Heart left ventricle (tissue), 16 donors: Measurements from ENCODE around the gene PTPRN2. TPM values are rescaled to one million over a fixed set of nuclear protein-coding genes. Genes with fewer than 3 reads are reported as not detected.

Experiments used
- ATAC-seq, 4 donors: fragments of 200-7000 bp; cut with Tn5 transposase; one replicate each; pipeline ENCODE4 v1.9.1; 2020 to 2022; ENCODE audit warnings: moderate library complexity in 4 of 4, mild to moderate bottlenecking in 3 of 4, moderate number of reproducible peaks in 1 of 4
- DNase-seq, 5 donors: peaks; one replicate each; pipeline ENCODE4 v3.0.0-alpha.2; 2020
- H3K27ac ChIP-seq, 12 donors: fragments of 200-600 bp; sonication (generic) in 4 of 12; one replicate each; pipeline versions ENCODE4 v1.5.0 to v1.8.0; 2016 to 2022; ENCODE audit warnings: mild to moderate bottlenecking in 2 of 12
- H3K27me3 ChIP-seq, 9 donors: fragments of 200-600 bp; sonication (generic) in 2 of 9; one replicate each; pipeline versions ENCODE4 v1.5.1 to v1.8.0; 2016 to 2022; ENCODE audit warnings: mild to moderate bottlenecking in 3 of 9
- H3K36me3 ChIP-seq, 9 donors: fragments of 200-600 bp; sonication (generic) in 2 of 9; one replicate each; pipeline versions ENCODE4 v1.5.0 to v1.8.0; 2018 to 2022; ENCODE audit warnings: mild to moderate bottlenecking in 2 of 9
- H3K4me1 ChIP-seq, 12 donors: fragments of 200-600 bp; sonication (generic) in 4 of 12; one replicate each; pipeline versions ENCODE4 v1.5.0 to v1.8.0; 2016 to 2022; ENCODE audit warnings: mild to moderate bottlenecking in 3 of 12
- H3K4me3 ChIP-seq, 12 donors: fragments of 200-600 bp; sonication (generic) in 4 of 12; one replicate each; pipeline versions ENCODE4 v1.5.0 to v1.8.0; 2017 to 2022; ENCODE audit warnings: mild to moderate bottlenecking in 9 of 12, moderate library complexity in 4 of 12
- H3K9me3 ChIP-seq, 12 donors: fragments of 200-600 bp; sonication (generic) in 4 of 12; one replicate each; pipeline versions ENCODE4 v1.5.0 to v1.8.0; 2016 to 2022; ENCODE audit warnings: mild to moderate bottlenecking in 1 of 12
- POLR2A ChIP-seq, 2 donors: fragments of 450-650 bp; IDR thresholded peaks; one replicate each; pipeline ENCODE4 v1.6.1; 2017; ENCODE audit warnings: antibody characterized with exemption in 2 of 2, mild to moderate bottlenecking in 2 of 2, moderate library complexity in 2 of 2
- WGBS, 4 donors: extraction: QIAGEN DNeasy Blood & Tissue Kit in 2 of 4; methylation state at CpG; one replicate each; pipeline versions ENCODE4 v1.1.5 to v1.1.7; 2013 to 2018; 5-methylcytosine and 5-hydroxymethylcytosine counted together
- intact Hi-C, 10 donors: fragments of 100-400 bp; cut with DNase I; formaldehyde crosslinking; loops; one replicate each; pipeline versions ENCODE4 v1.11.1 to v1.14.2; 2022
- polyA plus RNA-seq, 2 donors: library from polyadenylated mRNA; stranded (reverse); fragments of 200-250 nt; gene quantifications; one replicate each; pipeline ENCODE4 v1.2.3, GENCODE V29; 2013
- total RNA-seq, 9 donors: library from RNA; depleted of rRNA in 2 of 9; stranded (reverse); fragments of >200 nt in 2 of 9; fragmentation: NEBNext Ultra II Directional in 3 of 9; extraction: Animal tissue kit (Norgen Biotek cat#: 25700) in 3 of 9; gene quantifications; one replicate each; pipeline versions ENCODE4 v1.1.0 to v1.2.4, GENCODE V29; 2016 to 2023
- TF ChIP-seq, protein P1 (sequence below), 12 donors: fragments of 200-600 bp; sonication (generic) in 4 of 12; IDR thresholded peaks; one replicate each; pipeline versions ENCODE4 v1.5.0 to v1.8.0; 2018 to 2022; ENCODE audit warnings: antibody characterized with exemption in 12 of 12, mild to moderate bottlenecking in 5 of 12
- donor health status: ischemic (EF 13 %, LVEDD 7.1; RV severe dilation, severe dysfunction).
- donor health status: healthy with polysubstance abuse.
- donor health status: DM: no; HTN: yes; CAD: no.
- donor health status: DM: no; HTN: no; CAD: no.
- donor health status: ischemic (EF 25% LVEDD 6.9; RV normal size, moderate dysfunction).
- donor health status: ischemic (EF 25% LVEDD 5.7; RV mildly dilated, moderate dysfunction).
- donor health status: healthy.
- donor health status: DM: yes; HTN: yes; CAD: no.
- donor health status: ischemic (EF 35%, LVEDD 5.7; RV mildly dilated, moderate dysfunction).
- donor health status: nonischemic (EF 11% LVEDD 7.7; RV severe dilation, severe dysfunction).
- donor health status: DM: yes; HTN: yes; CAD: no.
- donor health status: PGD.
- donor health status: ischemic (EF 29% LVEDD 5.4; RV normal size, mild dysfunction).
- donor health status: nonischemic (EF 23%, LVEDD 6.1; RV moderate dilation, normal function).

Gene PTPRN2
- total and polyA plus RNA-seq, 11 donors, result 0.61 to 2.3 (median 1.3) TPM

DNA sequence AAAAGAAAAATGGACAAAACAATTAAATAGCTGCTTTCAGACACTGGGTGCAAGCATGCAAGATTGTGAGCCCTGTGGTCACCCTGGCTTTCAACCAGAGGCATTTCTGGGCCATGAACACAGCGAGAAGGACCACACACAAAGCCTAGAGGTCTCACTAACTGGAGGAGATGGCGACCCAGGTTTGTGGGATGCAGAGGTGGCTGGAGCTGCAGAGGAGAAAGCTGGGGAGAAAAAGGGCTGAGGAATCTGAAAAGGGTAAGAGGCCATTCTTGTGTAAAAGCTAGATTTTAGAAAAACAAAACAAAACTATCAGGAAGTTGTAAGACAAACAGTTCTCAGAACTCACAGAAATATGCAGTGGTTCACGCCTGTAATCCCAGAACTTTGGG is 30.1 kb upstream of the PTPRN2 start:
- Histone ChIP-seq H3K36me3 (no peaks in the 10 kb centered on the region), H3K4me1 (no peaks in the 10 kb centered on the region), H3K4me3 (no peak overlapping the region), H3K27ac (no peak overlapping the region), H3K27me3 (no peaks in the 10 kb centered on the region), H3K9me3 (no peaks in the 10 kb centered on the region)
- 94 to 97% (median 96%) methylated on average over 3 of the region's 3 CpGs for WGBS, 4 donors
- intact Hi-C loops, result no loop called here
- ATAC-seq, result no peak
- TF ChIP-seq, protein P1, sequence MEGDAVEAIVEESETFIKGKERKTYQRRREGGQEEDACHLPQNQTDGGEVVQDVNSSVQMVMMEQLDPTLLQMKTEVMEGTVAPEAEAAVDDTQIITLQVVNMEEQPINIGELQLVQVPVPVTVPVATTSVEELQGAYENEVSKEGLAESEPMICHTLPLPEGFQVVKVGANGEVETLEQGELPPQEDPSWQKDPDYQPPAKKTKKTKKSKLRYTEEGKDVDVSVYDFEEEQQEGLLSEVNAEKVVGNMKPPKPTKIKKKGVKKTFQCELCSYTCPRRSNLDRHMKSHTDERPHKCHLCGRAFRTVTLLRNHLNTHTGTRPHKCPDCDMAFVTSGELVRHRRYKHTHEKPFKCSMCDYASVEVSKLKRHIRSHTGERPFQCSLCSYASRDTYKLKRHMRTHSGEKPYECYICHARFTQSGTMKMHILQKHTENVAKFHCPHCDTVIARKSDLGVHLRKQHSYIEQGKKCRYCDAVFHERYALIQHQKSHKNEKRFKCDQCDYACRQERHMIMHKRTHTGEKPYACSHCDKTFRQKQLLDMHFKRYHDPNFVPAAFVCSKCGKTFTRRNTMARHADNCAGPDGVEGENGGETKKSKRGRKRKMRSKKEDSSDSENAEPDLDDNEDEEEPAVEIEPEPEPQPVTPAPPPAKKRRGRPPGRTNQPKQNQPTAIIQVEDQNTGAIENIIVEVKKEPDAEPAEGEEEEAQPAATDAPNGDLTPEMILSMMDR (IDR thresholded peaks at IDR 0.05), result no peak
- no peak for TF ChIP-seq POLR2A (IDR thresholded peaks at IDR 0.05)
- DNase-seq, result no peak

DNA sequence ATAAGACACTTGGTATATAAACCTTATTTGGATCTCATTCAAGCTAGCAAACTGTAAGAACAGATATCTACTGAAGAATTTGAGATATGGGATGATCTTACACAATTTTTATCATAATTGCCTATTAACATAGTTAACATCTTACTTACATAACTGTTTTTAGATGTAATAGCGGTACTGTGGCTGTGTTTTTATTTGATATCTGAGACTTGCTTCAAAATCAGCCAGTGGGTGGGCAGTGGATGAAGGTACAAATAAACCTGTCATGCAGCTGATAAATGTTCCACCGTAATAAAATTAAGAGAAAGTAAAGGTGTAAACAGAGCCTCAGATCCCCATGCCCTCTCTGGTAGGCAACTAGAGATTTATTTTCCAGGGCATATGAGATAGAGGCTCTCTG is 28.4 kb upstream of the PTPRN2 start:
- no peak overlapping the region for H3K27ac ChIP-seq

DNA sequence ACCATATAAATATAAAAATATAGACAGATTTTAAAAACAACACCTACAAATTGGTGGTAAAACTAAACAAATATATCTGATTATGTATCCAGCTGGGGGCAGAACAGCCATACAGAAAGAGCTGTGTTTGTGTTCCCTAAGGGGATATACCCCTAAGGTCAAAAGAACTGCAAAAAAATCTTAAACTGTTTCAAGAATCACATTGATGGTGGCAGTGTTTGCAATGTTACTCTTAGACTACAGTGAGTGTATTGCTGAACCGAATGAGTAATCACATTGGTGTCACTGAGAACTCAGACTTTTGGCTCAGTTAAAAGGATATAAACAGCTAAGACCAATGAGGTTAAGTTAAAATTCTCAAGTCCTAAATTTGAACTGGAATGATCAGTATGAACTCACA is 27.1 kb upstream of the PTPRN2 start:
- no peaks in the 10 kb centered on the region for H3K27me3 ChIP-seq
- H3K36me3 ChIP-seq, result no peaks in the 10 kb centered on the region
- no peak overlapping the region for H3K27ac ChIP-seq
- ATAC-seq (no peak), DNase-seq (no peak)
- no peaks in the 10 kb centered on the region for H3K9me3 ChIP-seq
- no peak overlapping the region for H3K4me3 ChIP-seq
- intact Hi-C loops, result no loop called here
- 58 to 81% (median 74%) methylated on average over 1 of the region's 1 CpG for WGBS, 4 donors
- H3K4me1 ChIP-seq, result no peaks in the 10 kb centered on the region
- TF ChIP-seq POLR2A (IDR thresholded peaks at IDR 0.05), result no peak
- TF ChIP-seq, protein P1 (IDR thresholded peaks at IDR 0.05), result no peak

More for the DNA sequence above, 28.4 kb upstream of the PTPRN2 start:
- Histone ChIP-seq H3K9me3 (no peaks in the 10 kb centered on the region), H3K4me3 (no peak overlapping the region), H3K36me3 (no peaks in the 10 kb centered on the region), H3K4me1 (no peaks in the 10 kb centered on the region), H3K27me3 (no peaks in the 10 kb centered on the region)
- DNase-seq (no peak), ATAC-seq (no peak)
- intact Hi-C loops, result no loop called here
- no peak for TF ChIP-seq POLR2A (IDR thresholded peaks at IDR 0.05)
- TF ChIP-seq, protein P1 (IDR thresholded peaks at IDR 0.05), result no peak
- 85 to 93% (median 90%) methylated on average over 2 of the region's 2 CpGs for WGBS, 4 donors

DNA sequence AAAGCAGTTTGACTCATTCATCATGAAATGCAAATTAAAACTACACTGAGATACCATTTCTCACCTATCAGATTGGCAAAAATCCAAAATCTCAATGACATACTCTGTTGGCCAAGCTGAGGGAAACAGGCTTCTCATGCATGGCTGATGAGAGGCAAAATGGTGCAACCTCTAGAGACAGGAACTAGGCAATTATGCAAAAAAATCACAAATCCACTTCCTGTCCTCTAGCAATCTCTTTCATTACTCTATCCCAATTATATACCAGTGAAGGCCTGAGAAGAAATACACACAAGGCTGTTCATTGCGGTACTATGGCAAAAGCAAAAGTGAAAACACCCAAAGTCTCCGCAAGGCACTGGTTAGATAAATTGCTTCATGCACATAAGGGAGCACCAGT is 25.9 kb upstream of the PTPRN2 start:
- Histone ChIP-seq H3K4me1 (no peaks in the 10 kb centered on the region), H3K36me3 (no peaks in the 10 kb centered on the region), H3K4me3 (no peak overlapping the region), H3K27me3 (no peaks in the 10 kb centered on the region), H3K27ac (no peak overlapping the region), H3K9me3 (no peaks in the 10 kb centered on the region)
- 97 to 100% (median 99%) methylated on average over 2 of the region's 2 CpGs for WGBS, 4 donors
- DNase-seq, result no peak
- no peak for TF ChIP-seq POLR2A (IDR thresholded peaks at IDR 0.05)
- TF ChIP-seq, protein P1 (IDR thresholded peaks at IDR 0.05), result no peak
- intact Hi-C loops, result no loop called here
- ATAC-seq, result no peak
